SU-DHL-6 (cell line): ENCODE data around the gene LRIT1.

Source experiments
- EZH2phosphoT487 ChIP-seq: fragments of 200-600 bp; sonication (generic), shearing (Covaris generic); conservative IDR thresholded peaks from 2 replicates; pipeline ENCODE4 v1.6.1; 2018; ENCODE audit warnings: mild to moderate bottlenecking, antibody characterized with exemption, low read length, moderate library complexity, mixed read lengths
- TF ChIP-seq, protein P1 (sequence below): fragments of 200-600 bp; sonication (generic); IDR thresholded peaks from one replicate; pipeline ENCODE4 v1.5.1; 2017; ENCODE audit warnings: antibody characterized with exemption, mild to moderate bottlenecking, low read length, moderate library complexity; ENCODE audit not compliant: insufficient read depth, poor library complexity, severe bottlenecking

DNA sequence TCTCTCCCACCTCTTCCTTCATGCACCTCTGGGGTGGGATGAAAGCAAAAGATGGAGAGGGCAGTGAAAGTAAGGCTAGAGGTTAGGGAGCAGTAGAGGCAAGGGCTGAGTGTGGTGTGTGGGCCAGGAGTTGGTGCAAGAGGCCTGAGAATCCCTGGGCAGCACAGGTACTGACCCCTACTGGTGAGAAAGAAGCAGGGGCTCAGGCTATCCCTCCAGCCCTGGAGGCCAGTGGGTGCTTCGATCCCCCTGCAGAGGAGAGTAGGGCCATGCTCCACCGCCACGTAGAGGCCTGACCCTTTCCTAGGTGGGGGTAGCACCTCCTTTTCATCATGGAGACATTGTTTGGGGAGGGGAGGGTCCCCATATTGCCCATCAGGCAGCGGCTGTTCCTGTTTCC, 37.2 kb downstream of the LRIT1 start:
- TF ChIP-seq, protein P1, sequence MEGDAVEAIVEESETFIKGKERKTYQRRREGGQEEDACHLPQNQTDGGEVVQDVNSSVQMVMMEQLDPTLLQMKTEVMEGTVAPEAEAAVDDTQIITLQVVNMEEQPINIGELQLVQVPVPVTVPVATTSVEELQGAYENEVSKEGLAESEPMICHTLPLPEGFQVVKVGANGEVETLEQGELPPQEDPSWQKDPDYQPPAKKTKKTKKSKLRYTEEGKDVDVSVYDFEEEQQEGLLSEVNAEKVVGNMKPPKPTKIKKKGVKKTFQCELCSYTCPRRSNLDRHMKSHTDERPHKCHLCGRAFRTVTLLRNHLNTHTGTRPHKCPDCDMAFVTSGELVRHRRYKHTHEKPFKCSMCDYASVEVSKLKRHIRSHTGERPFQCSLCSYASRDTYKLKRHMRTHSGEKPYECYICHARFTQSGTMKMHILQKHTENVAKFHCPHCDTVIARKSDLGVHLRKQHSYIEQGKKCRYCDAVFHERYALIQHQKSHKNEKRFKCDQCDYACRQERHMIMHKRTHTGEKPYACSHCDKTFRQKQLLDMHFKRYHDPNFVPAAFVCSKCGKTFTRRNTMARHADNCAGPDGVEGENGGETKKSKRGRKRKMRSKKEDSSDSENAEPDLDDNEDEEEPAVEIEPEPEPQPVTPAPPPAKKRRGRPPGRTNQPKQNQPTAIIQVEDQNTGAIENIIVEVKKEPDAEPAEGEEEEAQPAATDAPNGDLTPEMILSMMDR, result peak; percentile 19
- TF ChIP-seq EZH2phosphoT487, result no peak
